A673 (cell line): Measurements from ENCODE around the gene RALA. TPM values are rescaled to one million over a fixed set of nuclear protein-coding genes. Genes with fewer than 3 reads are reported as not detected.
"Not testable (repeated sequence)": the region's sequence is repeated elsewhere in the genome, so short reads cannot be mapped to it uniquely, and the experiment has no call there.

Source experiments
- BruUV-seq: library from RNA; stranded (reverse); fragments of 400-500 nt; replicated peaks from 2 replicates; lab custom pipeline; 2021; lab: Mats Ljungman, UMichigan
- CTCF ChIA-PET: fragments of 300-600 bp; sonication (Branson Sonifier 250); formaldehyde crosslinking; loops from one replicate; lab custom pipeline; 2022; ENCODE audit warnings: antibody characterized with exemption; lab: Charles Lee
- POLR2A ChIA-PET: fragments of 300-600 bp; sonication (Branson Sonifier 250); formaldehyde crosslinking; loops from one replicate; lab custom pipeline; 2022; ENCODE audit warnings: antibody characterized with exemption; ENCODE audit not compliant: low non-redundant PET; lab: Charles Lee
- DNase-seq: peaks from one replicate; pipeline ENCODE4 v3.0.0-alpha.2; 2015; ENCODE audit warnings: low spot score
- H3K27ac ChIP-seq: fragments of 200-600 bp; sonication (generic); 2 replicates; pipeline ENCODE4 v1.5.1; 2016; ENCODE audit warnings: mixed run types, low read depth, mild to moderate bottlenecking, mixed read lengths, antibody characterized with exemption, low read length; ENCODE audit not compliant: poor library complexity, severe bottlenecking
- H3K27me3 ChIP-seq: fragments of 200-600 bp; sonication (generic); replicated peaks from 2 replicates; pipeline ENCODE4 v1.6.1; 2017; ENCODE audit warnings: mixed run types, low read depth, mild to moderate bottlenecking, mixed read lengths, antibody characterized with exemption, low read length; ENCODE audit not compliant: insufficient read depth, poor library complexity
- H3K36me3 ChIP-seq: fragments of 200-600 bp; sonication (generic); 2 replicates; pipeline ENCODE4 v1.6.1; 2016; ENCODE audit warnings: mixed run types, mild to moderate bottlenecking, mixed read lengths, antibody characterized with exemption, low read length; ENCODE audit not compliant: insufficient read depth, poor library complexity, severe bottlenecking
- H3K4me1 ChIP-seq: fragments of 200-600 bp; sonication (generic); 2 replicates; pipeline ENCODE4 v1.6.1; 2017; ENCODE audit warnings: mixed run types, mild to moderate bottlenecking, mixed read lengths, antibody characterized with exemption, low read length; ENCODE audit not compliant: insufficient read depth, poor library complexity, severe bottlenecking
- H3K4me3 ChIP-seq: fragments of 200-600 bp; sonication (generic); 2 replicates; pipeline ENCODE4 v1.5.1; 2016; ENCODE audit warnings: low read depth, mixed run types, mild to moderate bottlenecking, mixed read lengths, low read length; ENCODE audit not compliant: poor library complexity, severe bottlenecking
- H3K9me3 ChIP-seq: fragments of 200-600 bp; sonication (generic); 2 replicates; pipeline ENCODE4 v1.6.1; 2016; ENCODE audit warnings: mixed run types, low read depth, mild to moderate bottlenecking, mixed read lengths, antibody characterized with exemption, low read length; ENCODE audit not compliant: poor library complexity, severe bottlenecking
- EZH2 ChIP-seq: fragments of 200-600 bp; sonication (generic); IDR thresholded peaks from 2 replicates; pipeline ENCODE4 v1.6.1; 2017; ENCODE audit warnings: borderline replicate concordance, low read depth, mild to moderate bottlenecking, mixed read lengths, antibody characterized with exemption, low read length; ENCODE audit not compliant: poor library complexity, severe bottlenecking
- intact Hi-C: fragments of 100-400 bp; cut with micrococcal nuclease; formaldehyde crosslinking; loops from one replicate; pipeline ENCODE4 v1.10.0; 2022; ENCODE audit not compliant: unreplicated experiment
- total RNA-seq: library from RNA; stranded (reverse); gene quantifications from 2 replicates; pipeline ENCODE4 v1.2.3, GENCODE V29; 2021
- TF ChIP-seq, protein P1 (sequence below): fragments of 300-800, 200-600 bp; sonication (generic); conservative IDR thresholded peaks from 2 replicates; pipeline ENCODE4 v1.5.1; 2017; ENCODE audit warnings: low read depth, mild to moderate bottlenecking, antibody characterized with exemption, low read length, moderate library complexity, mixed read lengths

The RALA gene
- total RNA-seq, 1 experiment from 2014 or later, result 33.9 TPM

DNA sequence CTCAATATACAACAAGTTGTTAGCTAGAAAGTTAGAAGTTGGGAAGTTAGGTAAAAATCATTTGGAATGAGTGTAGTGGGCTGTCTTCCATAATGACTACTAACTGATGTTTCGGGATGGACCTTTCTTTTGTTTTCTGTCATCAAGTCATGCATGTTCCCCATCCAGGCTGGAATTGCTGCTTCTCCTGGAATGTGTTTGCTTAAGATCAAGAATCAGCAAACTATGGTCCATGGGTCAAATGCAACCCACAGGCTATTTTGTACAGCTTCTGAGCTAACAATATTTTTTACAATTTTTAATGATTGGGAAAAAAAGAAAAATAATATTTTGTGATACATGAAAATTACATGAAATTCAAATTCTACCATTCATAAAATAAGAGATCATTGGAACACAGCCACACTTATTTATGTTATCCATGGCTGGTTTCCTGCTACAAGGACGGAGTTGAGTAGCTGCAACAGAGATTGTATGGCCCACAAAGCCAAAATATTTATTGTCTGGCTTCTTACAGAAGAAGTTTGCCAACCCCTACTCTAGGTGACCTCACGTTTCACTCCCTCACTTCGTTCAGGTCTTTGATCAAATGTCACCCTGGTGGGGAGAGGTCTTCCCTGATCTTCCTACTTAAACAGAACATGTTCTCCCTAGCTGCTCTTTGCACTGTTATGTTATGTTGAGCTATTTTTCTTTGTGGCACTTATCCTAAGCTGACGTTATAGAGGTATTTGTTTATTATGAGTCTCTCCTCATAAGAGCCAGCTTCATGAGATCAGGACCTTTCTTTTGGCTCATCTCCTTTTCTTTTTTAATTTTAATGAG, 127.1 kb downstream of the RALA start:
- intact Hi-C loops, result no loop called here
- Histone ChIP-seq H3K4me3 (no peak overlapping the region), H3K27ac (no peak overlapping the region), H3K36me3 (no peaks in the 10 kb centered on the region), H3K4me1 (peaks cover 13% of the 10 kb centered on the region), H3K27me3 (no peaks in the 10 kb centered on the region), H3K9me3 (no peaks in the 10 kb centered on the region)
- DNase-seq, result no peak
- no peak for TF ChIP-seq EZH2
- BruUV-seq, result no TSS peak
- ChIA-PET CTCF (interaction anchor here (0.9 kb wide), 1 partner anchor 170 kb away, joined by 5 read pairs; no protein-coding TSS in a partner anchor), POLR2A (no interaction called here)

DNA sequence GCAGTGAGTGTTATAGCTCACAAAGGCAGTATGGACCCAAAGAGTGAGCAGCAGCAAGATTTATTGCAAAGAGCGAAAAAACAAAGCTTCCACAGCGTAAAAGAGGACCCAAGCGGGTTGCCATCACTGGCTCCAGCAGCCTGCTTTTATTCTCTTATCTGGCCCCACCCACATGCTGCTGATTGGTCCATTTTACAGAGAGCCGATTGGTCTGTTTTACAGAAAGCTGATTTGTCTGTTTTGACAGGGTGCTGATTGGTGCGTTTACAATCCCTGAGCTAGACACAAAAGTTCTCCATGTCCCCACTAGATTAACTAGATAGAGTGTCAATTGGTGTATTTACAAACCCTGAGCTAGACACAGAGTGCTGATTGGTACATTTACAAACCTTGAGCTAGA, 129.9 kb downstream of the RALA start:
- H3K4me3 ChIP-seq, result not testable (repeated sequence)

DNA sequence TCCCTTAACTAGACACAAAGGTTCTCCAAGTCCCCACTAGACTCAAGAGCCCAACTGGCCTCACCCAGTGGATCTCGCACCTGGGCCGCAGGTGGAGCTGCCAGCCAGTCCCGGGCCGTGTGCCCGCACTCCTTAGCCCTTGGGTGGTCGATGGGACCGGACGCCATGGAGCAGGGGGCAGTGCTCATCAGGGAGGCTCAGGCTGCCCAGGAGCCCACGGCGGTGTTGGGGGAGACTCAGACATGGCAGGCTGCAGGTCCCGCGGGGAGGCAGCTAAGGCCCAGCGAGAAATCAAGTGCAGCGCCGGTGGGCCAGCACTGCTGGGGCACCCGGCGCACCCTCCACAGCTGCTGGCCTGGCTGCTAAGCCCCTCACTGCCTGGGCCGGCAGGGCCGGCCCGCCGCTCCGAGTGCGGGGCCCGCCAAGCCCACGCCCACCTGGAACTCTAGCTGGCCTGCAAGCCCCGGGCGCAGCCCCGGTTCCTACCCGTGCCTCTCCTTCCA, 130.5 kb downstream of the RALA start:
- H3K27me3 ChIP-seq, result no peaks in the 10 kb centered on the region
- peak overlapping the region; percentile 57 for H3K27ac ChIP-seq
- TF ChIP-seq, protein P1, sequence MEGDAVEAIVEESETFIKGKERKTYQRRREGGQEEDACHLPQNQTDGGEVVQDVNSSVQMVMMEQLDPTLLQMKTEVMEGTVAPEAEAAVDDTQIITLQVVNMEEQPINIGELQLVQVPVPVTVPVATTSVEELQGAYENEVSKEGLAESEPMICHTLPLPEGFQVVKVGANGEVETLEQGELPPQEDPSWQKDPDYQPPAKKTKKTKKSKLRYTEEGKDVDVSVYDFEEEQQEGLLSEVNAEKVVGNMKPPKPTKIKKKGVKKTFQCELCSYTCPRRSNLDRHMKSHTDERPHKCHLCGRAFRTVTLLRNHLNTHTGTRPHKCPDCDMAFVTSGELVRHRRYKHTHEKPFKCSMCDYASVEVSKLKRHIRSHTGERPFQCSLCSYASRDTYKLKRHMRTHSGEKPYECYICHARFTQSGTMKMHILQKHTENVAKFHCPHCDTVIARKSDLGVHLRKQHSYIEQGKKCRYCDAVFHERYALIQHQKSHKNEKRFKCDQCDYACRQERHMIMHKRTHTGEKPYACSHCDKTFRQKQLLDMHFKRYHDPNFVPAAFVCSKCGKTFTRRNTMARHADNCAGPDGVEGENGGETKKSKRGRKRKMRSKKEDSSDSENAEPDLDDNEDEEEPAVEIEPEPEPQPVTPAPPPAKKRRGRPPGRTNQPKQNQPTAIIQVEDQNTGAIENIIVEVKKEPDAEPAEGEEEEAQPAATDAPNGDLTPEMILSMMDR, result no peak
- no peak for TF ChIP-seq EZH2
- intact Hi-C loops, result no loop called here
- CTCF ChIA-PET, result no interaction called here
- H3K4me1 ChIP-seq, result peaks cover 13% of the 10 kb centered on the region
- BruUV-seq, result no TSS peak
- H3K9me3 ChIP-seq, result no peaks in the 10 kb centered on the region
- no peaks in the 10 kb centered on the region for H3K36me3 ChIP-seq
- no peak for DNase-seq
- POLR2A ChIA-PET, result no interaction called here
- H3K4me3 ChIP-seq, result no peak overlapping the region

More for the DNA sequence above, 129.9 kb downstream of the RALA start:
- intact Hi-C loops, POLR2A ChIA-PET, DNase-seq, H3K9me3 ChIP-seq, BruUV-seq, CTCF ChIA-PET, H3K27me3 ChIP-seq, H3K27ac ChIP-seq, H3K36me3 ChIP-seq: not testable (repeated sequence)
- H3K4me1 ChIP-seq, result peaks cover 13% of the 10 kb centered on the region

DNA sequence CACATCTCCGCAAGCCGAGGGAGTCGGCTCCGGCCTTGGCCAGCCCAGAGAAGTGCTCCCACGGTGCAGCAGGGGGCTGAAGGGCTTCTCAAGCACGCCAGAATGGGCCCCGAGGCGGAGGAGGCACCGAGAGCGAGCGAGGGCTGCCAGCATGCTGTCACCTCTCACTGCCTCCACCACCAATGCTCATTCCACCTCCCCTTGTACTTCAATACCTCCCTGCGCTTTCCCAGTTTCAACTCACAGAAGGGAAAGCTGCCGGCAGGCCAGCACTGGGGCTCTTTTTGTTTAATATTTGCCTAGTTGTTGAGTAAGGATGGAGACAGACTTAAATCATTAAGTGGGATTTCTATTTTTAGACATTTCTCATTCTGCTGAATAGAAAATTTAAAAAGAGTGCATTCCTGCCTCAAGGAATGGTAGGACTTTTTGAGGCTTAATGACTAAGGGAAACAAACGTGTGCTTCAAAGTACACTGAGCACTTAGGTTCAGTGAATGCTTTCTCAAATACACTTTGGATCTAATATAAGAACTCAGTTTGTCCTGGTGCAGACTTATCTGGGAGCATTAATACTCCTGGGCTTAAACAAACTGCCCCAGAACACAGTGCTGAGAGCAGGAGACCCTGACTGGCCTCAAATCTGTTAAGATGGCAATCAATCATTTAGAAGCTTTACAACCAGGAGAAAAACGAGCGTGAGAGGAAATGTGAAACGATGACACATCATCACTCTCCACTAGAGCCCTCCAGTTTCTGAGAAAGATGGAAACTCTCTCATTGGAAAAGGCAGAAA, 131.2 kb downstream of the RALA start:
- H3K9me3 ChIP-seq, result no peaks in the 10 kb centered on the region
- H3K4me3 ChIP-seq, result no peak overlapping the region
- DNase-seq, result peak; percentile 55
- ChIA-PET POLR2A (no interaction called here), CTCF (no interaction called here)
- no TSS peak for BruUV-seq
- H3K27me3 ChIP-seq, result no peaks in the 10 kb centered on the region
- H3K4me1 ChIP-seq, result peaks cover 13% of the 10 kb centered on the region
- TF ChIP-seq EZH2, result no peak
- TF ChIP-seq, protein P1, result no peak
- intact Hi-C loops, result no loop called here
- peak overlapping the region; percentile 57 for H3K27ac ChIP-seq
- no peaks in the 10 kb centered on the region for H3K36me3 ChIP-seq
